ENCODE data around the gene TMEM130. TPM values are rescaled to one million over a fixed set of nuclear protein-coding genes. Genes with fewer than 3 reads are reported as not detected.
"Not testable (repeated sequence)": the region's sequence is repeated elsewhere in the genome, so short reads cannot be mapped to it uniquely, and the experiment has no call there.

Gene TMEM130
- total and polyA plus RNA-seq, 2 experiments from 2014 or later = 1.5 to 2.0 TPM

- ATAC-seq = no peak
These were observed 20.9 kb downstream of the TMEM130 start for GRCh38 chr7:98848918-98849317.

GRCh38 chr7:98842552-98842951 is 27.3 kb downstream of the TMEM130 start:
- not testable (repeated sequence) for H2AFZ ChIP-seq; H3K4me1 ChIP-seq (ENCODE audit: insufficient read depth); H3K4me2 ChIP-seq; H4K20me1 ChIP-seq (replicated peaks; ENCODE audit: insufficient read depth); ATAC-seq; H3K79me2 ChIP-seq (replicated peaks; ENCODE audit: insufficient read depth); H3K36me3 ChIP-seq (ENCODE audit: insufficient read depth); H3K27me3 Mint-ChIP-seq (ENCODE audit: insufficient read depth, low read depth, poor library complexity); H3K4me1 Mint-ChIP-seq; DNase-seq (ENCODE audit: low spot score); H3K9me3 Mint-ChIP-seq; H3K9me2 ChIP-seq (ENCODE audit: insufficient read depth); H3K4me3 ChIP-seq; H3K27me3 ChIP-seq (ENCODE audit: insufficient read depth); H3K4me3 Mint-ChIP-seq; H3K27ac ChIP-seq (ENCODE audit: low read depth); H3F3A ChIP-seq (replicated peaks; ENCODE audit: low read depth); H3K36me3 Mint-ChIP-seq (ENCODE audit: low read depth); H3K27ac Mint-ChIP-seq

More at GRCh38 chr7:98848918-98849317, 20.9 kb downstream of the TMEM130 start:
- no peaks in the 10 kb centered on the region for H3K9me2 ChIP-seq (ENCODE audit: insufficient read depth)
- no peak overlapping the region for H3K4me3 ChIP-seq
- H2AFZ ChIP-seq = no peak overlapping the region
- Mint-ChIP-seq H3K36me3 (ENCODE audit: low read depth) (peaks cover 23% of the 10 kb centered on the region), H3K4me3 (no peak overlapping the region), H3K27me3 (ENCODE audit: insufficient read depth, low read depth, poor library complexity) (peaks cover 9% of the 10 kb centered on the region), H3K9me3 (peaks cover 19% of the 10 kb centered on the region; the same call in 2 of the 3 replicates), H3K27ac (no peak overlapping the region), H3K4me1 (peaks cover 3% of the 10 kb centered on the region; the same call in 1 of the 3 replicates)
- no peaks in the 10 kb centered on the region for H4K20me1 ChIP-seq (replicated peaks; ENCODE audit: insufficient read depth)
- no peak for DNase-seq (ENCODE audit: low spot score)
- H3K36me3 ChIP-seq (ENCODE audit: insufficient read depth) = peaks cover 4% of the 10 kb centered on the region; the same call in 1 of the 2 replicates
- no peaks in the 10 kb centered on the region for H3F3A ChIP-seq (replicated peaks; ENCODE audit: low read depth)
- TF ChIP-seq ZNF331 (CRISPR knock-in tag; IDR thresholded peaks at IDR 0.05; ENCODE audit: low read depth) = no peak
- TF ChIP-seq ETS1 (IDR thresholded peaks at IDR 0.05) = no peak
- no peak for TF ChIP-seq NANOG (IDR thresholded peaks at IDR 0.05; ENCODE audit: borderline replicate concordance)
- TF ChIP-seq EZH2 (IDR thresholded peaks at IDR 0.05; ENCODE audit: low read depth, unreplicated experiment) = no peak
- no peaks in the 10 kb centered on the region for H3K79me2 ChIP-seq (replicated peaks; ENCODE audit: insufficient read depth)
- no peak overlapping the region for H3K4me2 ChIP-seq
- no peaks in the 10 kb centered on the region for H3K27me3 ChIP-seq (ENCODE audit: insufficient read depth)
- H3K4me1 ChIP-seq (ENCODE audit: insufficient read depth) = no peaks in the 10 kb centered on the region
- H3K27ac ChIP-seq (ENCODE audit: low read depth) = no peak overlapping the region

GRCh38 chr7:98841179-98841997 is 28.4 kb downstream of the TMEM130 start:
- H3K36me3 ChIP-seq (ENCODE audit: insufficient read depth) = no peaks in the 10 kb centered on the region
- no peak overlapping the region for H3K4me3 ChIP-seq
- no peaks in the 10 kb centered on the region; the same call in 2 of the 3 replicates for H3K36me3 Mint-ChIP-seq (ENCODE audit: low read depth)
- peaks cover 8% of the 10 kb centered on the region for H3K4me1 Mint-ChIP-seq
- peak; percentile 57 for ATAC-seq
- peak; percentile 71 for DNase-seq (ENCODE audit: low spot score)
- peaks cover 7% of the 10 kb centered on the region; the same call in 1 of the 2 replicates for H3K4me1 ChIP-seq (ENCODE audit: insufficient read depth)
- no peak overlapping the region for H3K4me2 ChIP-seq
- no peaks in the 10 kb centered on the region for H3K9me2 ChIP-seq (ENCODE audit: insufficient read depth)
- no peak overlapping the region for H2AFZ ChIP-seq
- no peaks in the 10 kb centered on the region; the same call in 1 of the 2 replicates for H3F3A ChIP-seq (replicated peaks; ENCODE audit: low read depth)
- no peak overlapping the region for H3K27ac ChIP-seq (ENCODE audit: low read depth)
- no peaks in the 10 kb centered on the region for H3K79me2 ChIP-seq (replicated peaks; ENCODE audit: insufficient read depth)
- H3K4me3 Mint-ChIP-seq = no peak overlapping the region
- H4K20me1 ChIP-seq (replicated peaks; ENCODE audit: insufficient read depth) = no peaks in the 10 kb centered on the region
- no peaks in the 10 kb centered on the region for H3K9me3 Mint-ChIP-seq
- TF ChIP-seq CTCF (conservative IDR thresholded peaks at IDR 0.05; ENCODE audit: low read depth in 2 of 2) (peak; percentile 98), REST (IDR thresholded peaks at IDR 0.05; ENCODE audit: unreplicated experiment) (no peak)
- H3K27me3 ChIP-seq (ENCODE audit: insufficient read depth) = no peaks in the 10 kb centered on the region
- H3K27ac Mint-ChIP-seq = no peak overlapping the region
- H3K27me3 Mint-ChIP-seq (ENCODE audit: insufficient read depth, low read depth, poor library complexity) = peaks cover 9% of the 10 kb centered on the region
